MM.1S (cell line): ENCODE results near the gene MRRF.

Experiments
- CTCF ChIP-seq: fragments of 300-600 bp; sonication (generic); IDR thresholded peaks from 2 replicates; pipeline ENCODE4 v1.5.1; 2016; ENCODE audit warnings: antibody characterized with exemption, low read length, mixed read lengths
- EZH2 ChIP-seq: fragments of 300-600 bp; sonication (generic); optimal IDR thresholded peaks from 2 replicates; pipeline ENCODE3; 2017; ENCODE audit warnings: low read depth, mild to moderate bottlenecking, antibody characterized with exemption, low read length, mixed read lengths

GRCh38 chr9:122348288-122348777 lies 83.7 kb downstream of the MRRF start:
- TF ChIP-seq EZH2 (no peak), CTCF (no peak)
